Stimulated activated CD8-positive, alpha-beta memory T cell treated with anti-CD3 and anti-CD28 coated beads, Interleukin-12 subunit alpha, Interleukin-12 subunit beta, amount 100 ng/mL, for 24 hours (primary cell): Measurements from ENCODE around the gene FSHR.

Source experiments
- DNase-seq: peaks from one replicate; pipeline ENCODE4 v3.0.0-alpha.2; 2020; ENCODE audit errors: extremely low read depth

The FSHR gene

DNA sequence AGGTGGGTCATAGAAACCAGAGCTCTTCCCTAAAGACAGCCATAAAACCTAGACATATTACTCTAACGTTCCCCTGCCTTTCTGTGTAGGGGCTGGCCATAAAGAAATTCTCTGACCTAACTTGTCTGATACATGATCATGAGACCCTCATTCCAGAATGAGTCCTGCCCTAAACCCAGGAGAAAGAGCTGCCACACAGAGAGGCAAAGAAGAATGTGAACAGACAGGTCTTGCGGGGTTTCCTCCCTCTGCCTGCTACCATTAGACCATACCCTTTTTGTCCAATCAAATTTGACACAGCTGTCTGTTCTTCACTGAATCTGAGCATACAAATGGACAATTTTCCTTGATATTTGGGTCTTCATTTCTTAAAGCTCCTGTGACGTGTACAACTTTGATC lies 200.0 kb downstream of the FSHR start:
- DNase-seq, result no peak

DNA sequence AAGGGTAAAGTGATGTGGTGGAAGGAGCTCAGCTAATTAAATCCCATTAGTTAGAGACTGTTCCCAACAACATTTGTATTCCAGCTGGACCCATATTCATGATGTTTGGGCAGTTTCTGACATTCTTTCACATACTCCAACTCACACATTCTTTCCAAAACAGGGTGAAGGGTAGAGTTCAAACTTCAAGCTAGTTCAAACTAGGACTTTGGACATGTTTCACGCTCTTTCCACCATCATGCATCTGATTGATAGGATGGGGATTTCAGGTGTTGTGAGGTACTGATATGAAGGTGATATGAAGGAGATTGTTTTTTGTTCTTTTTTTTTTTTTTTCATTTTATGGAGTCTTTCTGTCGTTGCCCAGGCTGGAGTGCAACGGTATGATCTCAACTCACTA lies 201.7 kb downstream of the FSHR start:
- no peak for DNase-seq

DNA sequence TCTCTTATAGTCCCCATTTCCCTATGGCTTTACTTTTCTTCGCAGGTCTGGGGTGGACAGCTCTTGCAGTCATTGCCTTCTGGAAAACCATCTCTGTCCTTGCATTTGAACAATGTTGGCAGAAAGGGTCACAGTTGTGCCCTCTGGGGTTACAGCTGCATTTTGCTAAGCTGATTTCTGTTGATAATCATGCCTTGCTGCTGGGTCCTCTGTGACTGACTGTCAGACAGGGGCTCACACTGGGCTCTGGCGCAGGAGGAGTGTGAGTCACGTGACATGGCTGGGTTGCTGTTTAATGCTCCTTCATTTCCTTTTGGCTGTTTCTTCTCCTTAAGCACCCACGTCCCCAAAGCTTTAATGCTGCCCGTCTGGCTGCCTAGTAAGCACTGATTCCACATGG lies 202.2 kb downstream of the FSHR start:
- no peak for DNase-seq

DNA sequence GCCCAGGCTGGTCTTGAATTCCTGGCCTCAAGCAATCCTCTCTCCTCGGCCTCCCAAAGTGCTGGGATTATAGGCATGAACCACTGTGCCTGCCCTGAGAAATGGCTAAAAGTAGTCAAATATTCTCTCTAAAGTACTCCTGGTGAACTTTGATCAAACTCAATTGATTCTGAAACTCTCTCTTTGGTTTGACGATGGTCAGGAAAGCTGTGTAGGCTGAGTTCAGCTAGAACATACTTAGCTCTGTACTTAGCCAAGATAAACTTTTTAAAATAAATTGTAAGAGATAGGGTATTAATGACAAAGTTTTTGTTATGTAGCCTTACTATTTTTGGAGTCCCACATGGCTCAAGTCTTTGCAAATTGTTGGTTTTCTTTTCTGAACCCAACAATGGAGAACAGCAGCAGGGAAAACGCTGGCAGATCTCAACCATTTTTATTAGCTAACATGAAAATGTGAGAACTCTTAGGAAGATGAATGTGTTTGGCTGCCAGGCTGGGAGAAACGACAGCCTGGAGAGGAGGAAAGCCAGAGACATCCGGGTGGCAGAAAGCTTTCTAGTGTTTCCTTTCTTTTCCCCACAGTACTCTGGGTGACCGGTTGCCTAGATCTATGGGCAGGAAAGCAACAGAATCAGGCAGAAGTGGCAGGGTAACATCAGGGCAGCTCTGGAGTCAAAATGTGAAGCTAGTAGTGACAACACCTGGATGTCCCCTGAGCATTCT lies 205.8 kb downstream of the FSHR start:
- no peak for DNase-seq

DNA sequence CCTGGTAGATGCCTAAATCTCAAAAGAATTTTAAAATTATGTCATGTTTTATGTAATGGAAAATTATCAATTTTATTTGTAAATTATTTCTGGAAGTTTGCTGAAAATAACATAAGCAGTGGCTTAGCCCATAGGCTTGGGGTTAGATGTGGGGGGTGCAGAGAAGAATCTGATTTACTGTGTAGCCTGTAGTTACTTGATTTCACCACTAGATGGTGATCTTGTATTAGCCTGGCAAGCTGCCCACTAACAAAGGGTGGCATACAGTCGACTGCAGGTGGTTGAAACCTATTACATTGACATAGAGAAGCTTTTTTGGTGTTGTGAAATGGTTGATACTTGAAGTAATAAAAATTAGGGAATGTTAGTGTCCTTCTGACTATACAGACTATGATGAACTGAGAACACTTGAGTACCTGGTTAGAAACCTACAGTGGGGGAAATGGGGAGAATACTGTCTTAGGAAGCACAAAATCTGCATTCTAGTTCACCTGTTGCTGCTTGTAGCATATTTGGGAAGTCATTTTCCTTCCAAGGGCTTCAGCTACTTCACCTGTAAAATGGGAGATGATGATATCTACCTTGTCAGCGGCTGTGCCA lies 207.8 kb downstream of the FSHR start:
- no peak for DNase-seq

DNA sequence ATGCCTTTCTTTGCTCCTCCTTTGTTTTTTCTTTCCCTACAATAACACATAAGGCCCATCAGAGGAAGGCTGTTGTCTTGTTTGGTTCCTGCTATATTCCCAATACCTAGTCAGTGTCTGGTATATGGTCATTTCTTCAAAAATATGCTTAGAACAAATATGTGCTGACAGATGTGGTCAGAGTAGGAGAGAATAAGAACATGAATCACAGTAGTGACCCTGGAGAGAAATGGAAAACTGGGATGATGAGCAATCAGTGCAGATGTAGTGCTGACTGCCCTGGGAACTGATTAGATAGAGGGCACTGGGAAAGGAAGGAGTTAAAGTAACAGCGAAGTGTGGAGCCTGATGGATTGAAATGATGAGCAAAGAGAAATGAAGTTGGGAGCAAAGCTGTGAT lies 209.4 kb downstream of the FSHR start:
- DNase-seq, result no peak

DNA sequence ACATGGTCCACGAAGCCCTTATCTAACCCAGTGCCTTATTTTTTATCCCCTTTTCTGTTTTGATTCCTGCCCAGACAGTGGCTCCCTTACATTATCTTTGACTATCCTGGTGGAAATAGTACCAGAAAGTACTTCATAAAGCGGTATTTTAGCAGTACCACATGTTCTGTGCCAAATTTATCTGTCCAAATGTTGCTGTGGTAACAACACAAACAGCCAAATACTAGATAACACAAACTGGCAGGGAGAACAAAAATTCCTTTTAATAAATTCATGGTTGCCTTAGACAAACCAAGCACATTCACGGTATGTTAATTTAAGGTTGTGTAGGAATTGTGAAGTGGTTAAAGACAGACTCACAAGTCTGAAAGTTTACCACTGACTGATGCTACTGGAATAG lies 210.9 kb downstream of the FSHR start:
- no peak for DNase-seq

DNA sequence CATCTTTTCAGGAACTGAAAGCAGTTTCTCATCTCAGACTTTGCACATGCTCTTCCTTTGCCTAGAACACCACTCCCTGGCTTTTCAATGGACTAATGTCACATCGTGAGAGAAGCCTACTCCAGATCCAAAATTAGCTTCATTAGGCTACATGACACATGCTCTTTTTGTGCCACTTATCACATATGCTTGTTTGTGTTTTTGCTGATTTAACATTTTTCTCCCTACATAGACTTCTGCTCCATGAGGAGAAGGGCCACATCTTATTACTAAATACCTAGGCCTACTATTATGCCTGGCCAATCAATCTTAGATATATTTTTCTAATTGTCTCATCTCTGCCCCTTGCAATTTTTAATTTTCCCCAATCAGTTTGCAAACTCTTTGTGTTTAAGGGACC lies 212.4 kb downstream of the FSHR start:
- no peak for DNase-seq

DNA sequence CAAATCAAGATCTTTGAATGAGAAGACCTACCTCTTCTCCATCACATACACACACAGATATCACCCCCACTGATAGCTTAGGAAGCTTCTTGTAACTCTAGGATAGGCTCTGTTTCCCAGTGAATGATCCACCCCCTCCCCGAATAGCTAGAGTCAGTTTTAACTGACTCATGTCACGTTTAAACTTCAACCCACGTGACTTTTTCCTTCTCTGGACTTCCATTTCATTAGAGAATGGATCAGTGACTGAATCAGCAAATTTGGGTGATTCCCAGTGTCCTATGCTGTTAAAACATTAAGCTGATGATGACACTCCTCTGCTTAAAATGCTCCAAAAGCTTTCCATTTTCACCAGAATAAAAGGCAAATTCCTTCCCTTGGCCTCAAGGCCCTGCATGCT lies 212.9 kb downstream of the FSHR start:
- no peak for DNase-seq

DNA sequence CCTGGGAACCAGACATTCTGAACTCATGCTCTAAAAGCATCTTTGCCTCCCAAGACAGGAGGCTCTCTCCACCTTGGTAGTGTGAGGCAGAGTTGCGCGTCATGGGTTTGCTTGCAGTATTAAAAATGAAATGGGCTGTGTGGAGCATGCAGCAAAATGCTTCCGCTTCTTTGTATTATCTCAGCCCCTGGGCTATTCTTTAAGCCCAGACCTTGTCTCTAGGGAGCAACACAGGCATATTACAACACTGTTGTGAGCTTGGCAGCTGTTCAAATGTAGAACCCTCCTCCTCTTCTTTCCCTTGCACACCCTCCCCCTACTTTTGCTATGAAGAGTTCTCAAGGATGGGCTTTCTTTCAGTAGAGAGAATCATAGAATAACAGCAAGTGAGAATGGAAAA lies 213.7 kb downstream of the FSHR start:
- DNase-seq, result no peak

DNA sequence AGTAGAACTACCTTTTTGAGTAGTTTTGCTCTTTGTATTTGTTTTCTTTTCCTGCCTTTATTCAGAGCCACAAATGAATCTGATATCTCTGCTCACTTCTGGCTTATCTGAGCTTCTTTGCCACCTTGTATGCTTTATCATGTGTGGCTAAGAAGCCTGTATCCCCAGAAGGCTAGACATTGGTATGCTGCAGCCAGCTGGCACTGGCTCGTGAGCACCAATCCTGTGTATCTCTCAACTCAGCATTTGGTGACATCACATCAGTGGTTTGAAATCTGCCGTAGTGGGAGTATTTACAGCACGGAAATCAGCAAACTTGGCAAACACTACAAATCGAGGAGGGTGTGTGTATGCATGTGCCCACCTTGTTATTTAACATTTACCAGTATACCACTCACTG lies 215.1 kb downstream of the FSHR start:
- DNase-seq, result no peak

DNA sequence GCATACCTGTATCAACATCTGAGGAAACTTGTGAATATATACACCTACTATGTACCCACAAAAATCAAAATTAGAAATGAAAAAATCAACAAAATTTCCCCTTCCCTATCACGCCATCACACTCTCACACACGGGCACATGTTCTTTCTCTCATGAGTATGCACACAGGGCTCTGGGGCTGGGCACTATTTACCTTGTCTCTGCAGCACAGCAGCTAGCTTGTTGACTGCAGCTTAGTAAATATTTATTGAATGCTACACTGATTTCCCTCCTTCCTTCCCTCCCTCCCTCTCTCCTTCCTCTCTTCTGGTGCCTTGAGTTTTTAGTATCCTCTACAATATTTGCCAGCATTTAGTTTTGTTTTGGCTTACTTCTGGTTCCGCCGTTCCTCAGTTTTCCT lies 216.1 kb downstream of the FSHR start:
- DNase-seq, result no peak

DNA sequence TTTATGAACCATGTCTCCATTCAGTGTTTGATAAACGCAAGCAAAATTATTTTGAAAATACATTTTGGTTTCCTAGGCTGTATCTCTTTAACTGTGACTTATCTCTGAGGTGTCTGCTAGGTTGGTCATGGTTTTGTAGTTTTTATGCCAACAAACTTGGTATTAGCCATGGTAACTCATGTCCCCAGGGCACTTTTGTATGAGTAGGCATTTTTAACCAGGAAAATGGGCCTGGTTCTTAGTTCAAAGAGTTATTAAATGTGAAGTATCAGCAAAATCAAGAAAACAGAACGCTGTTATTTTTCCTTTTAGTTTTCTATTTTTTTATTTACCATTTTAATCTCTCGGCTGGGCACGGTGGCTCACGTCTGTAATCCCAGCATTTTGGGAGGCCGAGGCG lies 219.5 kb downstream of the FSHR start:
- no peak for DNase-seq

DNA sequence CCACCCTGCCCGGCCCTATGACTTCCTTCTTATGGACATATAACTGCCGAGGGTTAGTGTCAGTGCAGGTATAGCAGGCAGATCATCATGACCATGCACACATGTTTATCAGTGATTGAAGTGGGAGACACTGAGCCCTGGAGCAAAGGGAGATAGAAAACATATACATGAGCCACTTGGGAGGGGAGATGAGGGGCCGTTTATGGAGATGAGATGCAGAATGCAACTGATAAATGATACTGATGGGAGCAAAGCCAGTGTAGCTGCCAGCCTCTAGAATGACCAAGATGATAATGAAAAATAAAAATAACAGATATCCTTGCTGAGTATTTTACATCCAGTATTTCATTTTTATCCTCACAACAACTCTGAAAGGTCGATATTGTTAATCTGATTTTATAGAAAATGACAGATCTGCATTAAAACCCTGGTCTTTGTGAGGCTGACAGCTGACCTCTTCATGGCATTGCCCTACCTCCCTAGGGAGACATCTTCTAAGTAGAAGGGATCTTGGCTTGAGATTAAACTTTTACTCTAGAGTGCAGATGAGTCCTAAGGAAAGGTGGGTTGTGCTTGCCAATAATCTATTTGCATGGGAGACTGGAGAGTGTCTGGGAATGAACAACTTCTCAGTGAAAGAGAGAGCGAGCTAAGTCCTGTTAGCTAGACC lies 220.4 kb downstream of the FSHR start:
- DNase-seq, result no peak

DNA sequence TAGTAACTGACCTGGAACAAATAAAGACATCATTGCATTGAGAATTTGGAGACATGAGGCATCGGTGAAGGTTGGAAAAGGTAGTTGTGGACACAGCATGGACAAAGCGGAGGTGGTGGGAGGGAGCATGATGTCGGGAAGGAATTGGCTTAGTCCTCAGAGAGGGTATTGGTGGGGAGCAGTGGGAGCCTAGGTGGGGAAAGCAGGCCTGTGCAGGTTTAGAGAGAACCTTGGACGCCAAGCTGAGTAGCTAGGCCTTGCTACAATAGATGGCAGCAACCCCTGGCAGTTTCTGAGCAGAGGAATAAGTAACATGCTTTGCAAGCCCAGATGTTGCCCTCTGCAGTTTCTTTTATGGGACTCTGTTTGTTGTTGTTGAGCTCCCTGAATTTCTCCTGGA lies 221.6 kb downstream of the FSHR start:
- no peak for DNase-seq

DNA sequence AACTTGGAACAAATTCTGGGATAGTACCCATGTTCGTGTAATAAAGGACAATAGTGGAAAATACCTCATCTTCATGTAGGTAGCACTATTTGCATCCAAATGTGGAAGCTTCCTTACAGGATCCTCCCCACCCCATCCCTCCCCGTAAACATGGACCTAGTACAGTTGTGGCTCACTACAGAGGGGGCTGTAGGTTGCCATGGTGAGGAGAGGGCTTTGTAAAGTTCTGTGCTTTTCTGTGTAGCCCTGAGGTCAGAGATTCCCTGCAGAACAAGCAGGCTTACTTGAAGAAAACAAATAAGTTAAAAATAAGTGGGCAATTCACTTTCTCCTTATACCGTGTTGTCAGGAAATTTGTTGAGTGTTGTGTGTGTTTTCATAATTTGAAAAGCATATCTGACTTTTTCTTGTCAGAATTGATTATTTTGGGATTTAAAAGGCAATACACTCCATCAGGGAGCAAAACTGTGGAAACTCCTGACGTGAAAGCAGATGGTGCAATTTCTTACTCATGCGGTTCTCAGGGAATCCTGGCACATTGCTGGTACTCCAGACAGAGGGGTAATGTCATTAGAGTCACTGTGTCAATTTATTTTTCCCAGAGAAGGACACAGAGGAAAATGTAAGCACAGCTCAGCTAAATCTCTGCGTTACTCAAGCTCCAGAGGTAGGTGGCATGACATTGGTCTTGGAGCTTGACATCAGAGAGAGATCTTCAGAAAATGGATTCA lies 224.6 kb downstream of the FSHR start:
- DNase-seq, result no peak

DNA sequence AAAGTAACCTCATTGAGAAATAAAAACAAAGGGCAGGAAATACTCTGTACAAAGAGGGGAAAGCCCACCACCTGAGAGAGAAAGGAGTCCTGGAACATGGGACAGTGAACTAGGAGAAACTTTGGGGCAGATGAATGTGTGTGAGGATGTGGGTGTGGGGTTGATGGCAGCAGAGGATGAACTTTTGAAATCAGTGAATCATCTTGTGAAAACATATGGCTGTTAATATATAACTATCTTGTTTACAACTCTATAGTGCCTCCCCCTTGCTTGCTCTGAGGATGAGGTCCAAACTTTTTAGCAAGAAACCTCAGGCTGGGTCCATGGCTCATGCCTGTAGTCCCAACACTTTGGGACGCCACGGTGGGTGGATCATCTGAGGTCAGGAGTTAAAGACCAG lies 227.0 kb downstream of the FSHR start:
- DNase-seq, result no peak

DNA sequence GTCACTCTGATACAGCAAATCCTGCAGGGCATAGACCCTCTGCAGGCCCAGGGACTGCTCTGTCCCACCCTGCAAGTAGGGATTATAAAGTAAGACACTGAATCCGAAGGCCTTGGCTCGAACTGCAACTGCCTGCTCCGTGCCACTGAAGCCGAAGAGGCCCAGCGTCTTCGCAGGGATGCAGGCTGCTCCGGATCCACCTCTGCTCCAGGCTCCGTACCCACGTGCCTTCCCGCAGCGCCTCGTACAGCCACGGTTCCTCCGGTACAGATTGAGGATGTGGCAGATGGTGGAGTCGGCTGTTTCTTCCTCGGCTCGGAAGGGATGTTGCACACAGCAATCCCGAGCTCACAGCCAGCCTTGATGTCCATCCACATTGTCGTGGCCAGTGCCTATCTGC lies 238.4 kb downstream of the FSHR start:
- DNase-seq, result no peak

DNA sequence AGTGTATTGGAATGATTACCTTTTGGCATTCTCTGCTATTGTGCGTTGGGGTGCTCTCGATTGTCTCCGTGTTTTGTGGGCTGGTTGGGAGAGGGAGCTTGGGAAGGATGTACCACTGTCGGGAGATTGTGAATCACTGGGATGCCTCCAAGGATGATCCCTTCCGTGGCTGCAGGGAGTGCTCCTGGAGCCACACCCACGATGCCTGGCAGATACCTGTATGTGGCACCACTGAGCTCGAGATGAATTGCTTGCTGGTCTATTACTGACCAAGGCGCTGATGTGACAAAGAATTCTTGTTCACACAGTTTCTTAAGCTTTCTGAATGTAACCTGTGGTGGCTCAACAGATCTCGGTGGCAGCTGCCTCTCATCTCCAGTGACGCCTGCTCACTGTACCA lies 239.1 kb downstream of the FSHR start:
- no peak for DNase-seq

DNA sequence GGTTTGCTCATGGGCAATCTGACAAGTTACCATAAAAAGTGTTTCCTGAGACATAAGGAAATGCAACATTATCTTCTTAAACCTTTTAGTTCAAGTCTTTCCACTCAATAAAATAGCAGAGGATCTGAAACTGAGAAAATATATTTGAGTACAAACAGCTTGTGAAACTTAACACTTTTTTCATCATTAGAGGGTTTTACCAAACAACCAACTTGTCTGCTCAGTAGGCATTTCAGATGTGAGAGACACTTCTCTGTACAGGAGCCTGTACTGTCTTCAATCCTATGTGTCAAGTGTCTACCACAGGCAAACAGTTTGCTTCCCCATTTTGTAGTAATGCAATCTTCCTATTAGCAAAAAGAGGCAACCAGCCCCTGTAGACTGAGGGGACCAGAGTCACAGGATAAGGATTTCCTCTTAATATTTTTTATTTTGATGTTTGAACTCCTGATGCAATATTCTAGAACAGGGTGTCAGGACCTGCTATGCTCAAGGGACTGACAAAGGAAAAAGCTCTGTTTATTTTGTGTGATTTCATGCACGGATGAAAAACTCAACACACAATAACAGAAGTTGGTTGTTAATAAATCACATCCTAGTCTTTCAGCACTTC lies 239.7 kb downstream of the FSHR start:
- DNase-seq, result no peak
